ENCODE results near the gene MATR3. TPM values are rescaled to one million over a fixed set of nuclear protein-coding genes. Genes with fewer than 3 reads are reported as not detected.

MATR3 gene
- total RNA-seq, 3 donors from 2014 or later: 213 to 349 (median 279) TPM

DNA sequence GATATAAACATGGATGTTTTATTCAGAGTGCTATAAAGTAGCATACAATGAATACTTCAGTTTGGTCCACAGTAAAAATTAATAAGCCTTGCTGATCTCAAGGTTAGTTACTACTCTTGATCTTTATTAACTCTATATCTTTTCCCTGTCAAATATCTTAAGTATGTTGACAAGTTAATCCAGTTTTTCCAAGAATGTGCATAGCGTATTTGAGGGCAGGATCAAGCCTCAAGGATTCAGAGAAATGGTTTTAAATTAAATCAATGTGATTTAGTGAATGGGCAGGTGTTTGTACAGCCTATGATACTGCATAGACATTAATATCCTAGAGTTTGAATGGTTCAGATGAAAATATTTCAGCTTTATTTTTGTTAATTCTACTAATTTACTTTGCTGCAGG, 20.7 kb downstream of the MATR3 start:
- no peak overlapping the region for H3K27ac ChIP-seq
- no peak overlapping the region for H3K4me3 ChIP-seq
- TF ChIP-seq, protein P1, sequence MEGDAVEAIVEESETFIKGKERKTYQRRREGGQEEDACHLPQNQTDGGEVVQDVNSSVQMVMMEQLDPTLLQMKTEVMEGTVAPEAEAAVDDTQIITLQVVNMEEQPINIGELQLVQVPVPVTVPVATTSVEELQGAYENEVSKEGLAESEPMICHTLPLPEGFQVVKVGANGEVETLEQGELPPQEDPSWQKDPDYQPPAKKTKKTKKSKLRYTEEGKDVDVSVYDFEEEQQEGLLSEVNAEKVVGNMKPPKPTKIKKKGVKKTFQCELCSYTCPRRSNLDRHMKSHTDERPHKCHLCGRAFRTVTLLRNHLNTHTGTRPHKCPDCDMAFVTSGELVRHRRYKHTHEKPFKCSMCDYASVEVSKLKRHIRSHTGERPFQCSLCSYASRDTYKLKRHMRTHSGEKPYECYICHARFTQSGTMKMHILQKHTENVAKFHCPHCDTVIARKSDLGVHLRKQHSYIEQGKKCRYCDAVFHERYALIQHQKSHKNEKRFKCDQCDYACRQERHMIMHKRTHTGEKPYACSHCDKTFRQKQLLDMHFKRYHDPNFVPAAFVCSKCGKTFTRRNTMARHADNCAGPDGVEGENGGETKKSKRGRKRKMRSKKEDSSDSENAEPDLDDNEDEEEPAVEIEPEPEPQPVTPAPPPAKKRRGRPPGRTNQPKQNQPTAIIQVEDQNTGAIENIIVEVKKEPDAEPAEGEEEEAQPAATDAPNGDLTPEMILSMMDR (IDR thresholded peaks at IDR 0.05): no peak
- no peak for TF ChIP-seq POLR2A (IDR thresholded peaks at IDR 0.05)
- TF ChIP-seq POLR2AphosphoS5 (IDR thresholded peaks at IDR 0.05): no peak
- H3K27me3 ChIP-seq: no peaks in the 10 kb centered on the region
- H3K36me3 ChIP-seq: no peaks in the 10 kb centered on the region
- DNase-seq (ENCODE audit: low spot score in 2 of 2): no peak
- H3K9me3 ChIP-seq: no peaks in the 10 kb centered on the region
- H3K4me1 ChIP-seq: no peaks in the 10 kb centered on the region
- intact Hi-C loops (cut with DNase I; ENCODE audit: low total_unique reads): no loop called here

DNA sequence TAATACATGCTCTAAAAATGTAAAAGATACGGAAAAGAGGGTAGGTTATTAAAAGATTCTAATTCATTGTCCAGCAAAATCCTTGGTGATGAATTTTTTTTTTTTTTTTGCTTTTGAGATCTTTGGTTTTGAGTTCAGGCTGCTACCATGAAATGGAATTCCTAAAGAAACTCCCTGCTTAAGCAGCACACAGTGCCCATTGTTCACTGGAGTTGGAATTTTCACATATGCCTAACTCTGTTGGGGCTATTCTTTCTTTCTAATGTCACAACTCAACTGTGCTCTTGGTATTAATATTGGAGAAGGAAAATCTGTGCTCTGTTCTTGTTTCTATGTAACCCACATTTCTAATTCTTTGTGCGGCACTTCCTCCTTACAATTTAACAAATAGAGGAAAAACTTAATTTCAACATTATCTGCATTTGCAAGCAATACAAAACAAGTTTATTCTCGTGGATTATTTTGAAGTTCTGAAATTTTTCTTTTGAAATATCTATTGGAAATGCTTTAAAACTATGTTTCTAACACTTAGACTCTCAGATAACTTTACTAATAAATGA, 21.6 kb downstream of the MATR3 start:
- TF ChIP-seq POLR2AphosphoS5 (IDR thresholded peaks at IDR 0.05): no peak
- no peak for TF ChIP-seq POLR2A (IDR thresholded peaks at IDR 0.05)
- TF ChIP-seq, protein P1 (IDR thresholded peaks at IDR 0.05): no peak
- Histone ChIP-seq H3K27me3 (no peaks in the 10 kb centered on the region), H3K4me3 (no peak overlapping the region), H3K9me3 (no peaks in the 10 kb centered on the region), H3K4me1 (no peaks in the 10 kb centered on the region), H3K36me3 (no peaks in the 10 kb centered on the region), H3K27ac (no peak overlapping the region)
- no peak for DNase-seq (ENCODE audit: low spot score in 2 of 2)
- intact Hi-C loops (cut with DNase I; ENCODE audit: low total_unique reads): no loop called here

GRCh38 chr5:139335811-139336210, 42.3 kb downstream of the MATR3 start:
- Histone ChIP-seq H3K9me3 (no peaks in the 10 kb centered on the region), H3K4me3 (no peak overlapping the region), H3K27ac (no peak overlapping the region), H3K36me3 (no peaks in the 10 kb centered on the region), H3K27me3 (no peaks in the 10 kb centered on the region), H3K4me1 (no peaks in the 10 kb centered on the region)
- intact Hi-C loops (cut with DNase I; ENCODE audit: low total_unique reads): no loop called here
- TF ChIP-seq POLR2A (IDR thresholded peaks at IDR 0.05) (no peak), POLR2AphosphoS5 (IDR thresholded peaks at IDR 0.05) (no peak)
- TF ChIP-seq, protein P1 (IDR thresholded peaks at IDR 0.05): no peak
- DNase-seq (ENCODE audit: low spot score in 2 of 2): no peak

DNA sequence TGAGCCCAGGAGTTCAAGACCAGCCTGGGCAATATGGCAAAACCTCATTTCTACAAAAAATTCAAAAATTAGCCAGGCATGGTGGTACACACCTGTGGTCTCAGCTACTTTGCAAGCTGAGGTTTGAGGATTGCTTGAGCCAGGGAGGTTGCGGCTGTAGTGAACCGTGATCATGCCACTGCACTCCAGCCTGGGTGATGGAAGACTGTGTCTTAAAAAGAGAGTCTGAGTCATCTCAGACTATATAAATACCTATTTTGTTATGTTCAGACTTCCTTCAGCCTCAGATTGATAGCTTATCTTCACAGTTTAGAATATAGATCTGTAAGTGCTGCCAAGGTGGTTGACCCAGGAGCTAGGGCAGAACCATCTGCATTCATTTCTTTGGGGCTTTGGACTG, 46.5 kb downstream of the MATR3 start:
- intact Hi-C loops (cut with DNase I; ENCODE audit: low total_unique reads): no loop called here
- no peak for TF ChIP-seq POLR2A (IDR thresholded peaks at IDR 0.05)
- no peak for TF ChIP-seq POLR2AphosphoS5 (IDR thresholded peaks at IDR 0.05)
- TF ChIP-seq, protein P1 (IDR thresholded peaks at IDR 0.05): no peak
- peaks cover 0 to 3% of the 10 kb centered on the region in 2 donors for H3K4me1 ChIP-seq

DNA sequence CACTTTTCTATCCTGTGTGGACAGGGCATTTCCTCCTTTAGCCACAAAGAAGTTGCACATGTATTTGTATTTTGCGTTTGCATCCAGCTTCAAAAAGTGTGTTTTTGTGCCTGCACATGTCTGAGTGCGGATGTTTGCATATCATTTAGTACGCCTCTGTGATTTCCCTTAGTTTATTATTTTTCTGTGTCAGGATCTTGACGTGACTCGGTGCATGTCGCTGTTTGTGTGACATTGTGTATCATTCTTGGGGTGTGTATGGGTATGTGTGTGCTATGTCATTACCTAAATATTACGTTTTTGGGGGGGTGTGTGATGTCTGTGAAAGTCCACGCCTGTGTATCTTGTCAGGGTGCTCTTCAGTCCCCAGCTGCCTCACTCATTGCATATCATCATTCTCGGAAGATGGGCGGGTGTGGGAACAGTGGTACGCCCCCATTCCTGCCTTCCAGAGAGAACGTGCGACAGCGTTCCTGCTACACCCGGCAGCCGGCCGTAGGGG, 47.7 kb downstream of the MATR3 start:
- Histone ChIP-seq H3K27ac (peak overlapping the region; percentile 98 to 100), H3K4me1 (peaks cover 0 to 4% of the 10 kb centered on the region in 2 donors), H3K9me3 (no peaks in the 10 kb centered on the region), H3K4me3 (peak overlapping the region; percentile 74 to 99 (median 95)), H3K36me3 (no peaks in the 10 kb centered on the region), H3K27me3 (no peaks in the 10 kb centered on the region)
- intact Hi-C loops (cut with DNase I; ENCODE audit: low total_unique reads): no loop called here
- no peak for TF ChIP-seq POLR2AphosphoS5 (IDR thresholded peaks at IDR 0.05)
- TF ChIP-seq POLR2A (IDR thresholded peaks at IDR 0.05): no peak
- TF ChIP-seq, protein P1 (IDR thresholded peaks at IDR 0.05): no peak
- DNase-seq (ENCODE audit: low spot score in 2 of 2): no peak

More for the DNA sequence above, 46.5 kb downstream of the MATR3 start:
- Histone ChIP-seq H3K4me3 (no peak overlapping the region), H3K27me3 (no peaks in the 10 kb centered on the region), H3K27ac (no peak overlapping the region), H3K36me3 (no peaks in the 10 kb centered on the region), H3K9me3 (no peaks in the 10 kb centered on the region)
- no peak for DNase-seq (ENCODE audit: low spot score in 2 of 2)

Data from breast epithelium (tissue), 4 donors.